Measurements from ENCODE around the gene TRIM10.
"Not testable (repeated sequence)": the region's sequence is repeated elsewhere in the genome, so short reads cannot be mapped to it uniquely, and the experiment has no call there.

The TRIM10 gene

GRCh38 chr6:30171677-30172471 is 10.9 kb upstream of the TRIM10 start:
- DNase-seq = no peak

GRCh38 chr6:30169658-30170614 is 8.9 kb upstream of the TRIM10 start:
- peak; percentile 54 for DNase-seq

DNA sequence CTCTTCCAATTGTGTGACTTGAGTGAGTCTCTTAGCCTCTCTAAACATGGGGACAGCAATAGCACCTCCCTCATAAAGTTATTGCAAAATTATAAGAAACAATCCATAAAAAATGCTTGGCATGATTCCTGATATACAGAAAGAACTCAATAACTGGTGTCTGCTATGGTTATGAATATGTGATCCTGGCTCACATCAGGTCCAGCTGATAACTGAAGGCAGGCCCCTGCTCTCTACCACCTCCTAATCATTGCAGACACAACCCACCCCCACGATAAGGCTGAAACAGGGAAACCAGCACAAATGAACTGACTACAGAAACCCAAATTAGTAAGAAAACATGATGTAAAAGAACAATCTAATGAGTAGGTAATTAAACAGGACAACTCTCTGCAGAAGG is 7.7 kb upstream of the TRIM10 start:
- no peak for DNase-seq

DNA sequence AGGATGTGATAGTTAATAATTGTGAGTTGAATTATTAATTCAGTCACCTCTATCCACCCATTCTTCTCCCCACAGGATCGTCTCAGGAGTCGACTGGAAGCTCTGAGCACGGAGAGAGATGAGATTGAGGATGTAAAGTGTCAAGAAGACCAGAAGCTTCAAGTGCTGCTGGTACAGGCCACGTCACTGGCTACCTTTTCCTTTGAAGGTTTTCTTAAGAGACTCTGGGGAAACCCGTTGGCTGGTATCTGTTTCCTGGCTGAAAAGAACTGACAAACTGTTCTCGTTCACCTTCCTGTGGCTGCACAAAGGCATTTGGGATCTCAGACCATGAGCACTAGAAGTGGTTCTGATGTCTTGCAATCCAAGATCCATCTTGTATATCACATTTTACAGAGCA is 6.1 kb upstream of the TRIM10 start:
- peak; percentile 37 for DNase-seq

DNA sequence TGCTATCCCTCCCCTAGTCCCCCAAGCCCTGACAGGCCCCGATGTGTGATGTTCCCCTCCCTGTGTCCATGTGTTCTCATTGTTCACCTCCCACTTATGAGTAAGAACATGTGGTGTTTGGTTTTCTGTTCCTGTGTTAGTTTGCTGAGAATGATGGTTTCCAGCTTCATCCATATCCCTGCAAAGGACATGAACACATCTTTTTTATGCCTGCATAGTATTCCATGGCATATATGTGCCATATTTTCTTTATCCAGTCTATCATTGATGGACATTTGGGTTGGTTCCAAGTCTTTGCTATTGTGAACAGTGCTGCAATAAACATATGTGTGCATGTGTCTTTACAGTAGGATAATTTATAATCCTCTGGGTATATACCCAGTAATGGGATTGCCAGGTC is 4.2 kb upstream of the TRIM10 start:
- not testable (repeated sequence) for DNase-seq

DNA sequence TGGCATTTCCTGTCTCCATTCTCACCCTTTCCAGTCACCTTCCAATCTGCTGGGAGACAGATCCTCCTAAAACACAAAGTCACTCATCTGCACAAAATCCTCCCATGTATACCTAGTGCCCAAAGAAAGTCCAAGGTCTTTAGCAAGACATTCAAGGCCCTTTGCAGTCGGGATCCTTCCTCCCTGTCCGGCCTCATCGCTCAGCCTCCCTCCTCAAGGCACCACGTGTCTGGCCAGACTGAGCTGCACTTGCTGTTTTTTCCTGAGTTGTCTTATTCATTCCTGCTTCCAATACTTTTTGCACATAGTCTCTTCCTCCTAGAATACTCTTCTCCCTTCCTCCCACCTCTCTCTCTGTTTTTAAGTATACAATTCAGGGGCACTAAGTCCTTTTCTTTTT is 3.7 kb upstream of the TRIM10 start:
- no peak for DNase-seq

GRCh38 chr6:30163918-30164654 is 3.1 kb upstream of the TRIM10 start:
- DNase-seq = no peak

GRCh38 chr6:30163090-30163917 is 2.3 kb upstream of the TRIM10 start, which contains the start of gene TRIM15:
TSS of gene TRIM15 (plus strand) at chr6:30163546. CDS start at chr6:30163685, 139 bp downstream.
- peak; percentile 40 for DNase-seq

GRCh38 chr6:30162265-30163089 is 1.5 kb upstream of the TRIM10 start:
- no peak for DNase-seq

DNA sequence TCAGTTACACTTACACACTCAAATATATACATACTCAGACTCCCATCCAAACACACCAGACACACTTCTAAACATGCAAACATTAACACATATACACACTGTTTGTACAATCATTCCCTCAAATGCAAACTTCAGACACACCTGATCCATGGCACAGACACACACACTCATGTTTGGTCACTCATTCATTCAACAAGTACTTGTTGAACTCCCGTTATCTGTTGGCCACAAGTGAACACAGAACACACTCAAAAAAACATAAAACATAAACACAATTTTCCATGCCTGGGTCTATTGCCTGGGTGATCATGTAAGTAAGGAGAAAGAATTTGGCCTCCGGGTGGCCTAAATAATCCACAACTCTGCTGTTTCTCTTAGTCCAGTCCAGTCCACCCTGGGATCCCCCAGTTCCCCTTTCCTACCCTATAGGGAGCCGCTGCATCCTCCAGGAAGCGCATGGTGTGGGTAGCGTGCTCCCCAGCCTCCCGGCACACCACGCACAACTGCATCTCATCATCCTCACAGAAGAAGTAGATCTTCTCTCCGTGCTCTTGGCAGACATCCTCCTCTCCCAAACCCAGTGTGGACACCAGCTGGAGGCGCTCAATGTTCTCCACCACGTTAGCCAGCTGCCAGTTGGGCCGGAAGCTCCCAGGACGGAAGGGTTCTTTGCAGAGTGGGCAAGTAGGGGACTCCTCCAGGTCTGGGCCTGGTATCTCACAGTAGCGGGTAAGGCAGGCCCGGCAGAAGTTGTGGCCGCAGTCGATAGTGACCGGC is 815 bp downstream of the TRIM10 start:
- no peak for DNase-seq

- peak; percentile 18 for DNase-seq
These were observed 2.5 kb downstream of the TRIM10 start for GRCh38 chr6:30158475-30159040.

- DNase-seq = no peak
These were observed 3.0 kb downstream of the TRIM10 start for GRCh38 chr6:30157999-30158398.

DNA sequence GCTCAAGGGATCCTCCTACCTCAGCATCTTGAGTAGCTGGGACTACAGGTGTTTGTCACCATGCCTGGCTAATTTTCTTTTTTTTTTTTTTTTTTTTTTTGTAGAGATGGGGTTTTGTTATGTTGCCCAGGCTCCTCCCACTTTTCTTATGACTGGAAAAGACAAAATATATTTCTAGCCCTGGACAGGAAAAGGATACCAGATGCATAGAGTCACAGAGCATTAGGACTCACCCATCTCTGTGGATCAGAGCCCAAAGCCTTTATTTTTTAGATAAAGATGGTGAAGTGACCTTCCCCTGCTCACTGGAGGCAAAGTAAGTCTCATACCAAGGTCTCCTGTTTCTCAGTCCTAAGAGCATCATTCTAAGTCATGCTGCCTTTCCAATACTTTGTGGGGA is 3.4 kb downstream of the TRIM10 start:
- DNase-seq = no peak

DNA sequence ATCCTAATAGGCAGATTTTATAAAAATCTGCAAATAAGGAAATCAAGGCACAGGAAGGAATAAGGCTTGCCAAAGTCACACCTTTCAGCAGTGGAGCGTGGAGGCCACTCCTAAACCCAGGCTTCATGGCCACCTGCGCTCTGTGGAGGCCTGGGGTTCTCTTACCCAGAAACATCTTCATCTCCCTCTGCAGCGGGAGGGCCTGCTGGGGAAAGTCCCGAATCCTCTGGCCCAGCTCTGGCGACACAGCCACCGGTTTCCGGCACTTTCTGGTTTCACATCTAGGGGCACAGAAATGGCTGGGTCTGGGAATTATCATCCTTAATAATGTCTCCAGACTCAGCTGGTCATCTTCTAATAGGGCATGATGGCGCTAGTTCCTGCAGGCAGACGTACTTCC is 4.2 kb downstream of the TRIM10 start:
- no peak for DNase-seq

DNA sequence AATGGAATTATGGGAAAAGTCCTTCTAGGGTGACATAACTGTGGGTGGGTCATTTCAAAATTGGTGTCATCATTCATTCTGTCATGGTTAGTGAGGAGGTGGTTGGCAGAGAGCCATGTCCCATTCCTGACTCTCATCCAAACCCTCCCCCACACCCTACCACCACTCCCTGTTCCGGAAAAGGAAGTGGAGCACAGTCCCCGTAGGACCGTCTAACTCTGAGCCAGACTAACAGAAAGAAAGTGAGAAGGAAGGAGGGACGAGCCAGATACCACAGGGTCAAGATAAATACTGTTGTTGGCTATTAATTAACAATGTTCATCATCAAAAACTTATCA is 4.8 kb downstream of the TRIM10 start:
- DNase-seq = no peak

GRCh38 chr6:30155520-30156261 is 5.3 kb downstream of the TRIM10 start:
- no peak for DNase-seq

GRCh38 chr6:30154709-30155519 is 6.1 kb downstream of the TRIM10 start:
- DNase-seq = no peak

DNA sequence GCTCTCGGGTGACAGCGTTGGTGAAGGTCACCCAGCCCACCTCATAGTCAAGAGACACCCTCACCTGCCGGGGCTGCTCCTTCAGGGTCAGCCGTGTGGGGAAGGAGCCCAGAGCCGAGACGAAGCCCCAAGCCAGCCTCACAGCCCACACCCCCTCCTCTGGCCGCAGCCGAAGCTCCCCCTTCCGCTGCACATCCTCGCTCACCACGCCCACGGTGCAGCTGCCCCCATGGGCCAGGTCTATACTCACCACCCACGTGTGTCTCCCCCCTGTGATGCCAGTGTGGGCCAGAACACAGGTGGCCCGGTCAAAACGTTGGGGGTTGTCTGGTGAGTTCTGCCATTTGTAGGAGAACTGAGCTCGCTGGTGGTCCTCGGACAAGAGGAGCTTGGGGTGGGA is 7.0 kb downstream of the TRIM10 start:
- no peak for DNase-seq
